Kidney epithelial cell (primary cell): Measurements from ENCODE around the gene SLC29A3. TPM values are rescaled to one million over a fixed set of nuclear protein-coding genes. Genes with fewer than 3 reads are reported as not detected.
A peak's percentile ranks its signal among the peaks of the same experiment; 100 is the strongest.

Source experiments
- DNase-seq: peaks from one replicate; pipeline ENCODE4 v3.0.0-alpha.2; 2010; ENCODE audit warnings: low read depth
- H3K27me3 ChIP-seq: 2 replicates; pipeline ENCODE4 v1.6.0; 2011; ENCODE audit warnings: low read length; ENCODE audit not compliant: control insufficient read depth, insufficient read depth
- H3K36me3 ChIP-seq: 2 replicates; pipeline ENCODE4 v1.5.1; 2011; ENCODE audit warnings: low read length; ENCODE audit not compliant: control insufficient read depth, insufficient read depth
- H3K4me3 ChIP-seq: 2 replicates; pipeline ENCODE4 v1.5.1; 2011; ENCODE audit warnings: low read depth, mild to moderate bottlenecking, control low read depth, low read length
- CTCF ChIP-seq: IDR thresholded peaks from 2 replicates; pipeline ENCODE4 v1.5.1; 2011; ENCODE audit warnings: mild to moderate bottlenecking, moderate library complexity, low read length, control low read depth, inconsistent platforms; ENCODE audit not compliant: insufficient read depth, poor library complexity, severe bottlenecking
- total RNA-seq: library from RNA; depleted of rRNA; stranded (reverse); fragments of >200 nt; gene quantifications from 2 replicates; pipeline ENCODE4 v1.2.3, GENCODE V29; 2015

SLC29A3 gene
- total RNA-seq, 1 donor from 2014 or later, result 3.6 TPM

GRCh38 chr10:71392791-71393781 is 74.0 kb downstream of the SLC29A3 start:
- DNase-seq, result no peak
- no peak overlapping the region for H3K4me3 ChIP-seq
- peaks cover 68% of the 10 kb centered on the region for H3K27me3 ChIP-seq
- H3K36me3 ChIP-seq, result no peaks in the 10 kb centered on the region
- TF ChIP-seq CTCF, result no peak

- no peaks in the 10 kb centered on the region for H3K36me3 ChIP-seq
- DNase-seq, result no peak
- no peak overlapping the region for H3K4me3 ChIP-seq
- no peak for TF ChIP-seq CTCF
- peaks cover 75% of the 10 kb centered on the region for H3K27me3 ChIP-seq
Measured at GRCh38 chr10:71393841-71394475, 74.9 kb downstream of the SLC29A3 start.

GRCh38 chr10:71394926-71395562 is 76.0 kb downstream of the SLC29A3 start:
- H3K4me3 ChIP-seq, result no peak overlapping the region
- H3K27me3 ChIP-seq, result peaks cover 77% of the 10 kb centered on the region
- no peak for DNase-seq
- no peaks in the 10 kb centered on the region for H3K36me3 ChIP-seq
- TF ChIP-seq CTCF, result no peak

GRCh38 chr10:71395621-71396020 is 76.6 kb downstream of the SLC29A3 start:
- Histone ChIP-seq H3K27me3 (peaks cover 74% of the 10 kb centered on the region), H3K36me3 (no peaks in the 10 kb centered on the region), H3K4me3 (no peak overlapping the region)
- no peak for DNase-seq
- TF ChIP-seq CTCF, result no peak

GRCh38 chr10:71396084-71396710 is 77.1 kb downstream of the SLC29A3 start:
- DNase-seq, result no peak
- peak; percentile 20 for TF ChIP-seq CTCF
- Histone ChIP-seq H3K27me3 (peaks cover 72% of the 10 kb centered on the region), H3K36me3 (no peaks in the 10 kb centered on the region), H3K4me3 (no peak overlapping the region)
